Ishikawa (cell line): ENCODE data around the gene GRIA2.

Experiments used
- CEBPB ChIP-seq: IDR thresholded peaks from 2 replicates; pipeline ENCODE4 v1.6.1; 2012
- CREB1 ChIP-seq: IDR thresholded peaks from 2 replicates; pipeline ENCODE4 v1.6.1; 2012; ENCODE audit warnings: low read depth
- EGR1 ChIP-seq: IDR thresholded peaks from 2 replicates; pipeline ENCODE4 v1.6.1; 2012
- EP300 ChIP-seq: IDR thresholded peaks from 2 replicates; pipeline ENCODE4 v1.6.1; 2012; ENCODE audit warnings: borderline replicate concordance
- FOXM1 ChIP-seq: IDR thresholded peaks from 2 replicates; pipeline ENCODE4 v1.6.1; 2012; ENCODE audit warnings: low read depth, borderline replicate concordance
- NFIC ChIP-seq: IDR thresholded peaks from 2 replicates; pipeline ENCODE4 v1.6.1; 2012
- RAD21 ChIP-seq: IDR thresholded peaks from 2 replicates; pipeline ENCODE4 v1.6.1; 2012; ENCODE audit warnings: low read depth
- TAF1 ChIP-seq: IDR thresholded peaks from 2 replicates; pipeline ENCODE4 v1.6.1; 2012; ENCODE audit warnings: low read depth, mild to moderate bottlenecking
- TCF12 ChIP-seq: IDR thresholded peaks from 2 replicates; pipeline ENCODE4 v1.6.1; 2012; ENCODE audit warnings: low read depth
- TEAD4 ChIP-seq: IDR thresholded peaks from 2 replicates; pipeline ENCODE4 v1.6.1; 2012
- USF1 ChIP-seq: IDR thresholded peaks from 2 replicates; pipeline ENCODE4 v1.6.1; 2012
- YY1 ChIP-seq: IDR thresholded peaks from 2 replicates; pipeline ENCODE4 v1.6.1; 2012; ENCODE audit warnings: low read depth
- ZBTB7A ChIP-seq: IDR thresholded peaks from 2 replicates; pipeline ENCODE4 v1.6.1; 2012; ENCODE audit warnings: low read depth
- TF ChIP-seq, protein P1 (sequence below): IDR thresholded peaks from 2 replicates; pipeline ENCODE4 v1.6.1; 2012
- TF ChIP-seq, protein P2 (sequence below): IDR thresholded peaks from 2 replicates; pipeline ENCODE4 v1.6.1; 2012; ENCODE audit warnings: low read depth, mild to moderate bottlenecking

GRIA2 gene

GRCh38 chr4:157327666-157328065, 107.1 kb downstream of the GRIA2 start:
- TF ChIP-seq EGR1 = no peak
- TF ChIP-seq YY1 = no peak
- TF ChIP-seq, protein P1, sequence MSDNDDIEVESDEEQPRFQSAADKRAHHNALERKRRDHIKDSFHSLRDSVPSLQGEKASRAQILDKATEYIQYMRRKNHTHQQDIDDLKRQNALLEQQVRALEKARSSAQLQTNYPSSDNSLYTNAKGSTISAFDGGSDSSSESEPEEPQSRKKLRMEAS = no peak
- no peak for TF ChIP-seq USF1
- TF ChIP-seq FOXM1 = no peak
- TF ChIP-seq TCF12 = no peak
- no peak for TF ChIP-seq RAD21
- TF ChIP-seq EP300 = no peak
- TF ChIP-seq ZBTB7A = no peak
- TF ChIP-seq CEBPB = no peak
- no peak for TF ChIP-seq CREB1

GRCh38 chr4:157357887-157358286, 137.4 kb downstream of the GRIA2 start:
- no peak for TF ChIP-seq ZBTB7A

- TF ChIP-seq CREB1 = no peak
- TF ChIP-seq USF1 = no peak
- TF ChIP-seq, protein P2, sequence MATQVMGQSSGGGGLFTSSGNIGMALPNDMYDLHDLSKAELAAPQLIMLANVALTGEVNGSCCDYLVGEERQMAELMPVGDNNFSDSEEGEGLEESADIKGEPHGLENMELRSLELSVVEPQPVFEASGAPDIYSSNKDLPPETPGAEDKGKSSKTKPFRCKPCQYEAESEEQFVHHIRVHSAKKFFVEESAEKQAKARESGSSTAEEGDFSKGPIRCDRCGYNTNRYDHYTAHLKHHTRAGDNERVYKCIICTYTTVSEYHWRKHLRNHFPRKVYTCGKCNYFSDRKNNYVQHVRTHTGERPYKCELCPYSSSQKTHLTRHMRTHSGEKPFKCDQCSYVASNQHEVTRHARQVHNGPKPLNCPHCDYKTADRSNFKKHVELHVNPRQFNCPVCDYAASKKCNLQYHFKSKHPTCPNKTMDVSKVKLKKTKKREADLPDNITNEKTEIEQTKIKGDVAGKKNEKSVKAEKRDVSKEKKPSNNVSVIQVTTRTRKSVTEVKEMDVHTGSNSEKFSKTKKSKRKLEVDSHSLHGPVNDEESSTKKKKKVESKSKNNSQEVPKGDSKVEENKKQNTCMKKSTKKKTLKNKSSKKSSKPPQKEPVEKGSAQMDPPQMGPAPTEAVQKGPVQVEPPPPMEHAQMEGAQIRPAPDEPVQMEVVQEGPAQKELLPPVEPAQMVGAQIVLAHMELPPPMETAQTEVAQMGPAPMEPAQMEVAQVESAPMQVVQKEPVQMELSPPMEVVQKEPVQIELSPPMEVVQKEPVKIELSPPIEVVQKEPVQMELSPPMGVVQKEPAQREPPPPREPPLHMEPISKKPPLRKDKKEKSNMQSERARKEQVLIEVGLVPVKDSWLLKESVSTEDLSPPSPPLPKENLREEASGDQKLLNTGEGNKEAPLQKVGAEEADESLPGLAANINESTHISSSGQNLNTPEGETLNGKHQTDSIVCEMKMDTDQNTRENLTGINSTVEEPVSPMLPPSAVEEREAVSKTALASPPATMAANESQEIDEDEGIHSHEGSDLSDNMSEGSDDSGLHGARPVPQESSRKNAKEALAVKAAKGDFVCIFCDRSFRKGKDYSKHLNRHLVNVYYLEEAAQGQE = no peak
- no peak for TF ChIP-seq FOXM1
- no peak for TF ChIP-seq YY1
- no peak for TF ChIP-seq TCF12
- TF ChIP-seq EP300 = no peak
- TF ChIP-seq CEBPB = no peak
- TF ChIP-seq EGR1 = no peak
- TF ChIP-seq TAF1 = no peak
- TF ChIP-seq RAD21 = no peak
- TF ChIP-seq TEAD4 = no peak
- TF ChIP-seq NFIC = no peak
- TF ChIP-seq, protein P1 = no peak
- TF ChIP-seq ZBTB7A = no peak
These were observed 137.9 kb downstream of the GRIA2 start for GRCh38 chr4:157358439-157358838.

DNA sequence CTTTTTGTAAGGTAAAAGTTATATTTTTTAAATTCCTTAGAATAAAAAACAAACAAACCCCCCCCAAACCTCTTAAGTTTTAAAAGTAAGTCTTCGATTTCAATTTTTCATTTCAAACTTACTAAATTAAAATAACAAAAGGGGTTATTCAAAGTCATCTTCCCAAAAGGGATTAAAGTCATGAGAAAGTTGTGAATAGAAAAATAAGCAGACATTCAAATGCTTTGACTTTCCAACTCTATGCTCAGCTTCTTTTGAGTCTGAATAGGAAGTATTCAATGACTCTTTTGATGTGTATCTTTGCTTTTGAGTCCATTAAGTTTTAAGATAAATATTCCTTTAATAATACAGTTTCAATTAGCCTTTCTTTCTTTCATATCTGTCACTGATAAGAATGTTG, 138.3 kb downstream of the GRIA2 start:
- TF ChIP-seq ZBTB7A = no peak
- no peak for TF ChIP-seq USF1
- no peak for TF ChIP-seq CEBPB
- TF ChIP-seq TAF1 = no peak
- TF ChIP-seq, protein P2 = no peak
- TF ChIP-seq FOXM1 = no peak
- no peak for TF ChIP-seq RAD21
- TF ChIP-seq CREB1 = no peak
- TF ChIP-seq TEAD4 = no peak

GRCh38 chr4:157363360-157363759, 142.8 kb downstream of the GRIA2 start:
- no peak for TF ChIP-seq ZBTB7A
- no peak for TF ChIP-seq EP300
- TF ChIP-seq, protein P2 = no peak
- no peak for TF ChIP-seq FOXM1
- no peak for TF ChIP-seq YY1
- TF ChIP-seq CEBPB = no peak
- TF ChIP-seq CREB1 = no peak
- no peak for TF ChIP-seq TAF1
- TF ChIP-seq NFIC = no peak
- no peak for TF ChIP-seq RAD21
- no peak for TF ChIP-seq TCF12
- no peak for TF ChIP-seq EGR1
- TF ChIP-seq, protein P1 = no peak
- no peak for TF ChIP-seq TEAD4
- TF ChIP-seq USF1 = no peak
